PFSK-1 (cell line): ENCODE measurements around the gene SCUBE2.

Experiments
- POLR2AphosphoS5 ChIP-seq: IDR thresholded peaks from 2 replicates; pipeline ENCODE4 v1.6.1; 2012; ENCODE audit warnings: low read depth, mild to moderate bottlenecking, control low read depth, low read length, moderate library complexity
- SIN3A ChIP-seq: IDR thresholded peaks from 2 replicates; pipeline ENCODE4 v1.6.1; 2012; ENCODE audit warnings: mild to moderate bottlenecking, low read length, moderate library complexity, borderline replicate concordance; ENCODE audit not compliant: insufficient read depth
- TAF1 ChIP-seq: IDR thresholded peaks from 2 replicates; pipeline ENCODE4 v1.6.1; 2012; ENCODE audit warnings: low read length, control low read depth, borderline replicate concordance; ENCODE audit not compliant: insufficient read depth
- TF ChIP-seq, protein P1 (sequence below), 2 experiments: IDR thresholded peaks; 2 replicates each; pipeline versions ENCODE4 v1.6.1 to v1.8.0; 2011 to 2012; ENCODE audit warnings: low read depth in 2 of 2, low read length in 2 of 2, control low read depth in 1 of 2, inconsistent platforms in 1 of 2, mild to moderate bottlenecking in 1 of 2, moderate library complexity in 1 of 2; ENCODE audit not compliant: insufficient read depth in 1 of 2

DNA sequence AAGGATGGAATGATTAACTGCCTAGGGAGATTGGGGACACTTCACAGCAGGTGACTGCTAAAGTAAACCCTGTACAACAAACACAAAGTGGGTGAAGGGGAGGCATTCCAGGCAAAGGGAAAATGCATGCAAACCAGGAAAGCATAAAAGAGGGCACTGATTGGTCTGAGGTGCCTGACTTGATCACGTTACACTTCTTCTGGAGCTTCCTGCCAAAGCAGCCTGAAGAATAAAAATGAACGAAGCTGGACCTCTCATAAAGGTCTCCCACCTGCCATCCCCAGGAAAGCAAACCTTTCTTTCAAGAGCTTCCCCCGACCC, 46.7 kb upstream of the SCUBE2 start:
- TF ChIP-seq, protein P1, sequence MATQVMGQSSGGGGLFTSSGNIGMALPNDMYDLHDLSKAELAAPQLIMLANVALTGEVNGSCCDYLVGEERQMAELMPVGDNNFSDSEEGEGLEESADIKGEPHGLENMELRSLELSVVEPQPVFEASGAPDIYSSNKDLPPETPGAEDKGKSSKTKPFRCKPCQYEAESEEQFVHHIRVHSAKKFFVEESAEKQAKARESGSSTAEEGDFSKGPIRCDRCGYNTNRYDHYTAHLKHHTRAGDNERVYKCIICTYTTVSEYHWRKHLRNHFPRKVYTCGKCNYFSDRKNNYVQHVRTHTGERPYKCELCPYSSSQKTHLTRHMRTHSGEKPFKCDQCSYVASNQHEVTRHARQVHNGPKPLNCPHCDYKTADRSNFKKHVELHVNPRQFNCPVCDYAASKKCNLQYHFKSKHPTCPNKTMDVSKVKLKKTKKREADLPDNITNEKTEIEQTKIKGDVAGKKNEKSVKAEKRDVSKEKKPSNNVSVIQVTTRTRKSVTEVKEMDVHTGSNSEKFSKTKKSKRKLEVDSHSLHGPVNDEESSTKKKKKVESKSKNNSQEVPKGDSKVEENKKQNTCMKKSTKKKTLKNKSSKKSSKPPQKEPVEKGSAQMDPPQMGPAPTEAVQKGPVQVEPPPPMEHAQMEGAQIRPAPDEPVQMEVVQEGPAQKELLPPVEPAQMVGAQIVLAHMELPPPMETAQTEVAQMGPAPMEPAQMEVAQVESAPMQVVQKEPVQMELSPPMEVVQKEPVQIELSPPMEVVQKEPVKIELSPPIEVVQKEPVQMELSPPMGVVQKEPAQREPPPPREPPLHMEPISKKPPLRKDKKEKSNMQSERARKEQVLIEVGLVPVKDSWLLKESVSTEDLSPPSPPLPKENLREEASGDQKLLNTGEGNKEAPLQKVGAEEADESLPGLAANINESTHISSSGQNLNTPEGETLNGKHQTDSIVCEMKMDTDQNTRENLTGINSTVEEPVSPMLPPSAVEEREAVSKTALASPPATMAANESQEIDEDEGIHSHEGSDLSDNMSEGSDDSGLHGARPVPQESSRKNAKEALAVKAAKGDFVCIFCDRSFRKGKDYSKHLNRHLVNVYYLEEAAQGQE (IDR thresholded peaks at IDR 0.05; ENCODE audit: insufficient read depth in 1 of 2, low read depth in 2 of 2, low read length in 2 of 2), result no peak
- TF ChIP-seq POLR2AphosphoS5, result no peak
- no peak for TF ChIP-seq SIN3A
- TF ChIP-seq TAF1, result no peak
